ENCODE results near the gene TSHZ2. TPM values are rescaled to one million over a fixed set of nuclear protein-coding genes. Genes with fewer than 3 reads are reported as not detected.

The TSHZ2 gene
- total and polyA plus RNA-seq, 2 donors (not counting 3 experiments of a cell fraction or from before 2014, with no cell fraction given) = not detected

GRCh38 chr20:53085720-53086119, 113.6 kb downstream of the TSHZ2 start:
- dilution Hi-C loops (cut with MboI; ENCODE audit: extremely low pct_ligation_motif_present, low sequenced_read_pairs) (no loop called here), intact Hi-C loops (cut with micrococcal nuclease) (loop anchor here (10.0 kb wide), 1 partner anchor 629 kb away; no protein-coding TSS in a partner anchor)
- H3K9me3 ChIP-seq (replicated peaks; ENCODE audit: control insufficient read depth, insufficient read depth, low read length) = no peaks in the 10 kb centered on the region
- ChIA-PET CTCF (no interaction called here), POLR2A (no interaction called here)
- no peaks in the 10 kb centered on the region for H3K36me3 ChIP-seq (ENCODE audit: control insufficient read depth in 2 of 2, extremely low read depth in 1 of 2, insufficient read depth in 2 of 2, low read length in 2 of 2)
- no peak overlapping the region for H3K9ac ChIP-seq (replicated peaks; ENCODE audit: extremely low read depth, insufficient read depth, low read length)
- FAIRE-seq (no peak), DNase-seq (ENCODE audit: low read depth, low spot score) (no peak)
- no TSS peak for BruUV-seq (replicated peaks)
- no peaks in the 10 kb centered on the region for H3K27me3 ChIP-seq (ENCODE audit: control insufficient read depth in 2 of 2, insufficient read depth in 2 of 2, low read length in 2 of 2)
- H3K79me2 ChIP-seq (ENCODE audit: control insufficient read depth, insufficient read depth, low read length) = no peaks in the 10 kb centered on the region
- peaks cover 5% of the 10 kb centered on the region for H3K4me1 ChIP-seq (ENCODE audit: control insufficient read depth, extremely low read depth, insufficient read depth, low read length)
- no peak overlapping the region for H3K4me3 ChIP-seq (replicated peaks in 1 of 3; ENCODE audit: insufficient read depth in 1 of 3, low read depth in 1 of 3, low read length in 3 of 3)
- H3K9me1 ChIP-seq (replicated peaks; ENCODE audit: control insufficient read depth, extremely low read depth, insufficient read depth, low read length) = no peaks in the 10 kb centered on the region
- H3K4me2 ChIP-seq (ENCODE audit: insufficient read depth, low read length) = no peak overlapping the region
- H3K27ac ChIP-seq (ENCODE audit: insufficient read depth, low read depth, low read length) = no peak overlapping the region
- H2AFZ ChIP-seq (ENCODE audit: low read depth, low read length) = no peak overlapping the region
- no peaks in the 10 kb centered on the region for H4K20me1 ChIP-seq (replicated peaks; ENCODE audit: control insufficient read depth, extremely low read depth, insufficient read depth, low read length)
- TF ChIP-seq POLR2AphosphoS5 (IDR thresholded peaks at IDR 0.05; ENCODE audit: insufficient read depth, low read depth, low read length) = no peak
- TF ChIP-seq POLR2A (IDR thresholded peaks at IDR 0.05; ENCODE audit: low read depth, low read length) = no peak
- no peak for TF ChIP-seq MAX (IDR thresholded peaks at IDR 0.05; ENCODE audit: insufficient read depth, insufficient read length)
- TF ChIP-seq FOS (IDR thresholded peaks at IDR 0.05; ENCODE audit: borderline replicate concordance, insufficient read depth, low read length) = no peak
- TF ChIP-seq CTCF (IDR thresholded peaks at IDR 0.05; ENCODE audit: extremely low read depth in 1 of 2, insufficient read depth in 1 of 2, low read depth in 1 of 2, low read length in 2 of 2) = no peak
- TF ChIP-seq JUN (IDR thresholded peaks at IDR 0.05; ENCODE audit: borderline replicate concordance, insufficient read depth, insufficient read length, low read depth) = no peak
- no peak for TF ChIP-seq GATA2 (IDR thresholded peaks at IDR 0.05; ENCODE audit: insufficient read depth, insufficient read length, low read depth, low read length)
- TF ChIP-seq EZH2 (IDR thresholded peaks at IDR 0.05; ENCODE audit: borderline replicate concordance, low read depth, low read length, severe bottlenecking) = no peak
- TF ChIP-seq MYC (IDR thresholded peaks at IDR 0.05; ENCODE audit: low read depth, low read length) = no peak
